SKM-1 treated with dmso at 0.1 percent for 144 hours (cell line): ENCODE measurements around the gene VAPB.
"Not testable (repeated sequence)": the region's sequence is repeated elsewhere in the genome, so short reads cannot be mapped to it uniquely, and the experiment has no call there.

Source experiments
- DNase-seq: peaks from one replicate; lab custom pipeline; 2025; ENCODE audit not compliant: unreplicated experiment; lab: John Stamatoyannopoulos, UW

VAPB gene

GRCh38 chr20:58388882-58389323 is at the start of gene VAPB:
VAPB (plus strand) TSS chr20:58389229; CDS start chr20:58389460, 231 bp downstream.
- peak; percentile 87 for DNase-seq

GRCh38 chr20:58339741-58340140 is 49.3 kb upstream of the VAPB start:
- no peak for DNase-seq

GRCh38 chr20:58340151-58340550 is 48.9 kb upstream of the VAPB start:
- no peak for DNase-seq

GRCh38 chr20:58340853-58341252 is 48.2 kb upstream of the VAPB start:
- DNase-seq, result no peak

GRCh38 chr20:58342104-58342945 is 46.7 kb upstream of the VAPB start:
- no peak for DNase-seq

- no peak for DNase-seq
These were observed 44.3 kb upstream of the VAPB start for GRCh38 chr20:58344741-58345140.

GRCh38 chr20:58349570-58349969 is 39.5 kb upstream of the VAPB start:
- no peak for DNase-seq

- DNase-seq, result no peak
These were observed 36.6 kb upstream of the VAPB start for GRCh38 chr20:58352468-58352867.

GRCh38 chr20:58359441-58359840 is 29.6 kb upstream of the VAPB start:
- DNase-seq, result no peak

GRCh38 chr20:58360936-58361335 is 28.1 kb upstream of the VAPB start:
- no peak for DNase-seq

GRCh38 chr20:58361481-58362205 is 27.4 kb upstream of the VAPB start:
- no peak for DNase-seq

GRCh38 chr20:58362206-58362516 is 26.9 kb upstream of the VAPB start:
- no peak for DNase-seq

- DNase-seq, result no peak
These were observed 26.1 kb upstream of the VAPB start for GRCh38 chr20:58362970-58363369.

GRCh38 chr20:58366866-58367265 is 22.2 kb upstream of the VAPB start:
- DNase-seq, result no peak

- no peak for DNase-seq
These were observed 16.2 kb upstream of the VAPB start for GRCh38 chr20:58372806-58373205.

- not testable (repeated sequence) for DNase-seq
These were observed 15.7 kb upstream of the VAPB start for GRCh38 chr20:58373296-58373695.

GRCh38 chr20:58374027-58374850 is 14.8 kb upstream of the VAPB start:
- no peak for DNase-seq

GRCh38 chr20:58374906-58375758 is 13.9 kb upstream of the VAPB start:
- DNase-seq, result no peak

- no peak for DNase-seq
These were observed 13.2 kb upstream of the VAPB start for GRCh38 chr20:58375759-58376352.

GRCh38 chr20:58377017-58377416 is 12.0 kb upstream of the VAPB start:
- no peak for DNase-seq
